Chondrocyte (in vitro differentiated cells): ENCODE data around the gene REEP3. TPM values are rescaled to one million over a fixed set of nuclear protein-coding genes. Genes with fewer than 3 reads are reported as not detected.

Experiments
- DNase-seq: peaks from one replicate; pipeline ENCODE4 v3.0.0; 2021; ENCODE audit warnings: mixed read lengths, low spot score
- H3K27ac Mint-ChIP-seq: one replicate; pipeline ENCODE4 v1.8.0; 2021; ENCODE audit warnings: mild to moderate bottlenecking, moderate library complexity, mixed read lengths; ENCODE audit not compliant: unreplicated experiment
- H3K27me3 Mint-ChIP-seq: 2 replicates; pipeline ENCODE4 v1.8.0; 2021; ENCODE audit warnings: low read depth, mixed read lengths
- H3K36me3 Mint-ChIP-seq: 2 replicates; pipeline ENCODE4 v1.8.0; 2021; ENCODE audit warnings: low read depth, mixed read lengths
- H3K4me1 Mint-ChIP-seq: 2 replicates; pipeline ENCODE4 v1.8.0; 2021; ENCODE audit warnings: low read depth, mild to moderate bottlenecking, mixed read lengths
- H3K4me3 Mint-ChIP-seq: one replicate; pipeline ENCODE4 v1.8.0; 2021; ENCODE audit warnings: mild to moderate bottlenecking, moderate library complexity, mixed read lengths; ENCODE audit not compliant: unreplicated experiment
- H3K9me3 Mint-ChIP-seq: 2 replicates; pipeline ENCODE4 v1.8.0; 2021; ENCODE audit warnings: low read depth, mixed read lengths
- total RNA-seq: library from RNA; stranded (reverse); gene quantifications from 3 replicates; pipeline ENCODE4 v1.2.1, GENCODE V29; 2021
- TF ChIP-seq, protein P1 (sequence below): fragments of 200-600 bp; sonication (generic); IDR thresholded peaks from 2 replicates; pipeline ENCODE4 v1.5.0; 2021; ENCODE audit warnings: antibody characterized with exemption, mild to moderate bottlenecking, moderate library complexity

REEP3 gene
- total RNA-seq, 1 donor from 2014 or later, result 80.6 TPM

DNA sequence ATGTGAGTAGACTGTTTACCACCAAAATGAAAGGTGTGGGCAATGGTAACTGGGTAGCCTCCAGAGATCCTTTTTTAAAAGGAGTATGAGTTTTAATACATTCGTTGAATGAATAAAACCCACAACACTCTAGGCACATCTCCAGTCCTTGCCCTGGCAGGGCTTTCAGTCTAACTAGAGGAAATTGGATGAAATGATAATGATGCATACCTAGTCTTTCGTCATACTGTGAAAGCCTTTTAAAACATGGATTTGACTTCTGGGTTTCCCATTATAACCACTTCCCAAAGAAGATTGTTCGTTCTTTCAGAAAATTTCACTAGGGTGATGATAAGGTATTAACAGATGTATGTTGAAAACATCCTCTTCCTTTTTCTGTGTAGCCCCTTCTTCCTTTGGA, 110.8 kb downstream of the REEP3 start:
- H3K4me1 Mint-ChIP-seq, result peaks cover 44% of the 10 kb centered on the region
- H3K27ac Mint-ChIP-seq, result no peak overlapping the region
- no peak for DNase-seq
- H3K9me3 Mint-ChIP-seq, result no peaks in the 10 kb centered on the region
- TF ChIP-seq, protein P1, sequence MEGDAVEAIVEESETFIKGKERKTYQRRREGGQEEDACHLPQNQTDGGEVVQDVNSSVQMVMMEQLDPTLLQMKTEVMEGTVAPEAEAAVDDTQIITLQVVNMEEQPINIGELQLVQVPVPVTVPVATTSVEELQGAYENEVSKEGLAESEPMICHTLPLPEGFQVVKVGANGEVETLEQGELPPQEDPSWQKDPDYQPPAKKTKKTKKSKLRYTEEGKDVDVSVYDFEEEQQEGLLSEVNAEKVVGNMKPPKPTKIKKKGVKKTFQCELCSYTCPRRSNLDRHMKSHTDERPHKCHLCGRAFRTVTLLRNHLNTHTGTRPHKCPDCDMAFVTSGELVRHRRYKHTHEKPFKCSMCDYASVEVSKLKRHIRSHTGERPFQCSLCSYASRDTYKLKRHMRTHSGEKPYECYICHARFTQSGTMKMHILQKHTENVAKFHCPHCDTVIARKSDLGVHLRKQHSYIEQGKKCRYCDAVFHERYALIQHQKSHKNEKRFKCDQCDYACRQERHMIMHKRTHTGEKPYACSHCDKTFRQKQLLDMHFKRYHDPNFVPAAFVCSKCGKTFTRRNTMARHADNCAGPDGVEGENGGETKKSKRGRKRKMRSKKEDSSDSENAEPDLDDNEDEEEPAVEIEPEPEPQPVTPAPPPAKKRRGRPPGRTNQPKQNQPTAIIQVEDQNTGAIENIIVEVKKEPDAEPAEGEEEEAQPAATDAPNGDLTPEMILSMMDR, result no peak
- no peaks in the 10 kb centered on the region for H3K27me3 Mint-ChIP-seq
- H3K36me3 Mint-ChIP-seq, result no peaks in the 10 kb centered on the region
- no peak overlapping the region for H3K4me3 Mint-ChIP-seq

DNA sequence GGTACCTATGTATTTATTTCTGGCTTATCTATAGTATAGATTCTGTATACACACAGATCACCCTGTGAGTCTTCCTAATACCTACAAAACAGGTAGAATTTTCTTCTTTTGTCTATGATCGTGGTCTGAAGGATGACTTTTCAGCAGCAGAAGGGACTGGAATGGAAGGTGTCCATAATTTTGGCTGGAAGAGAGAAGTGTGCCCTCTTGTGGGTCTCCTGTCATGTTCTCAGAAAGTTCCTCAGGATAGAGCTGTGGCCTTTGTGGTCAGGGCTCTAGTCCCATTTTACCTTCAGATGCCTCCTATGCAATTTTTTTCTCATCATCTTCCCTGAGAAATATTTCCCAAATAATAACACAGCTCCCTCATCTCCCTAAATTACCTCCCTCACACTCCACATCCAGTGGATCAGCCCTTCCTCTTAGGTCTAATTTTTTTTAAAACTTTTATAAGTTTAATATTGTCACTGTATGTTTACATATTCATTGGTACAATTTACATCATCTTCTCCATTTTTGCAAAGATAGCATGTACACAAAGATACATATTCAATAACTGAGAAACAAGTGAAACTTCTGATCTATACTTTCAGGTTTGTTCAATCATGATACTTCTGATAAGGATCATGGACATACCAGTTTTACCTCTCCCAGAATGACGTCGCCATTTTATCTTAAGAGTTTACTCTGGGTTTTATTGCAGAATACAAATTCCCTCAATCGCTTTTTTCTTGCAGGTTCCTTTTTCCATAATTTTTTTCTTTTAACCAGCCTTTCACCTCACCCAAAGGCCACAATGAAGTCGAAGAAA, 112.7 kb downstream of the REEP3 start:
- no peaks in the 10 kb centered on the region for H3K27me3 Mint-ChIP-seq
- TF ChIP-seq, protein P1, result peak; percentile 79
- DNase-seq, result no peak

DNA sequence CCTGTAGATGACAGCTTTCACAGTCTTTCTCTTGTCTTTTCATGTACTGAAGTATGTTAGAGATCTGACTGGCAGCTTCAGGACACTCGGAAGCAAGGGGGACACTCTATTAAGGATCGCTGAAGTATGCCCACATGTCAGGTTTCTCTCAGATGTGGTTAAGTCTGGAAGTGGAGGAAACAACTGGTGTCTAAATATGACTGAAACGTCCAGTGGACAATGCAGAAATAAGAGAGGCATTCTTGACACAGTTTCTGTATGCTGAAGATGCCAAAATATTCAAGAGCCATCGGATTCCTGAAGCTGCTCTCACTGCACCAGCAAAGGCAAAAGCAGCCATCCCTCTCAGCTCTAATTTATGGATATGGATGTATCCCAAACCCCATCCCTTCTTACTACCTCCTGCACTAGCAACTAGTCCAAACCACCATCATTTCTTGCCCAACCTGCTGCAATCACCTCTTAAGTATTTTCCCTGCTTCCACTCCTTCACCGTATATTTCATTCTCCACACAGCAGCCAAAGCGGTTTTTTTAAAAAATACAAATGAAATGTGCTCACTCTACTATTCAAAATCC, 113.4 kb downstream of the REEP3 start:
- Mint-ChIP-seq H3K36me3 (no peaks in the 10 kb centered on the region), H3K9me3 (no peaks in the 10 kb centered on the region), H3K27me3 (no peaks in the 10 kb centered on the region), H3K27ac (no peak overlapping the region), H3K4me1 (peaks cover 22% of the 10 kb centered on the region), H3K4me3 (no peak overlapping the region)
- TF ChIP-seq, protein P1, result no peak
- no peak for DNase-seq

More for the DNA sequence above, 112.7 kb downstream of the REEP3 start:
- Mint-ChIP-seq H3K4me3 (no peak overlapping the region), H3K36me3 (no peaks in the 10 kb centered on the region), H3K4me1 (peaks cover 29% of the 10 kb centered on the region), H3K9me3 (no peaks in the 10 kb centered on the region), H3K27ac (no peak overlapping the region)

DNA sequence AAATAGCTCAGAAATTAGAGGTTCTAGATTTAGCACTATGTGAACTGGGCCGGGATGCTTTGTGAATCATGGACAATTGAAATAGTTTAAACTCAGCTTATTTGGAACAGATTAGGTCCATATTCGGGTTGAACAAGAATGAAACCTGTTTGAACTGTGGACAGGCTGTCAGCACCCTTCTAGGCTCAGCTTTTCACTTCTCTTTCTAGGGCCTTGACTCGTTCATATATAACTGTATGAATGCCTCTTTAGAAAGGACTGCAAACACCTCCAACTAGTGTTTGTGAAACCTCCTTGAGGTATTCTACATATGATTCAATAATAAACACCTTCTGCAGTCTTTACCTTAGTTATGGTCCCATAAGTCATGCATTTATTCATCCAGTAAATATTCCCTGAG, 115.6 kb downstream of the REEP3 start:
- no peak for DNase-seq
- Mint-ChIP-seq H3K27ac (no peak overlapping the region), H3K36me3 (no peaks in the 10 kb centered on the region), H3K4me3 (no peak overlapping the region), H3K4me1 (peaks cover 9% of the 10 kb centered on the region), H3K27me3 (no peaks in the 10 kb centered on the region), H3K9me3 (no peaks in the 10 kb centered on the region)
- TF ChIP-seq, protein P1, result no peak

DNA sequence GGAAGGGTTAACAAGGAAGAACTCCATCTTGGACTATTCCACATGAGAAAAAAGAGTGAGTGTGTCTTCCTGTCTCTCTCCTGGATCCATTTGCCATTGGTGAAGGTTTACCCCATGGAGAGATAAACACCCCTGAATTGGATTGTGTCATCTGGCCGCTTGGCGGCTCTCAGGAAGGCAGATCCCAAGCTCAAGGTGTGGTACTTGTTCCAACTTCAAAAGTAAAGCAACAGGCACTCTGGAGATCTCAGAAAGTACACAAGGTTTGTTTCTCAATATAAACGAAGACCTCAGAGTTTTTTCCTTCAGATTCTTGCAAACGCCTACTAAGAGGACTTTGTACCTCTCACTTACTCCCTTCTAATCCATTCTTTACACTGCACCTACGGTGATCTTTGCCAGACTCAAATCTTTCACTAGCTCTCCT, 116.7 kb downstream of the REEP3 start:
- Mint-ChIP-seq H3K4me1 (peaks cover 9% of the 10 kb centered on the region), H3K4me3 (no peak overlapping the region), H3K27ac (no peak overlapping the region), H3K36me3 (no peaks in the 10 kb centered on the region), H3K27me3 (no peaks in the 10 kb centered on the region), H3K9me3 (no peaks in the 10 kb centered on the region)
- TF ChIP-seq, protein P1, result no peak
- DNase-seq, result no peak
